ENCODE data around the gene UNC13A. TPM values are rescaled to one million over a fixed set of nuclear protein-coding genes. Genes with fewer than 3 reads are reported as not detected.

UNC13A gene
- total and polyA plus RNA-seq, 2 donors (not counting 3 experiments of a cell fraction or from before 2014, with no cell fraction given): 0.04 to 0.09 TPM

- FAIRE-seq: no peak
- H2AFZ ChIP-seq (ENCODE audit: low read depth, low read length): no peak overlapping the region
- ChIA-PET POLR2A (no interaction called here), CTCF (no interaction called here)
- no peaks in the 10 kb centered on the region for H3K4me1 ChIP-seq (ENCODE audit: control insufficient read depth, extremely low read depth, insufficient read depth, low read length)
- H3K79me2 ChIP-seq (ENCODE audit: control insufficient read depth, insufficient read depth, low read length): no peaks in the 10 kb centered on the region
- intact Hi-C loops (cut with micrococcal nuclease) (no loop called here), dilution Hi-C loops (cut with MboI; ENCODE audit: extremely low pct_ligation_motif_present, low sequenced_read_pairs) (no loop called here)
- H3K27ac ChIP-seq (ENCODE audit: insufficient read depth, low read depth, low read length): no peak overlapping the region
- no peaks in the 10 kb centered on the region for H3K36me3 ChIP-seq (ENCODE audit: control insufficient read depth in 2 of 2, extremely low read depth in 1 of 2, insufficient read depth in 2 of 2, low read length in 2 of 2)
- H3K4me3 ChIP-seq (replicated peaks in 1 of 3; ENCODE audit: insufficient read depth in 1 of 3, low read depth in 1 of 3, low read length in 3 of 3): no peak overlapping the region
- TF ChIP-seq POLR2AphosphoS5 (IDR thresholded peaks at IDR 0.05; ENCODE audit: insufficient read depth, low read depth, low read length): no peak
- TF ChIP-seq POLR2A (IDR thresholded peaks at IDR 0.05; ENCODE audit: low read depth, low read length): no peak
- no peak for TF ChIP-seq JUN (IDR thresholded peaks at IDR 0.05; ENCODE audit: borderline replicate concordance, insufficient read depth, insufficient read length, low read depth)
- no peak for TF ChIP-seq FOS (IDR thresholded peaks at IDR 0.05; ENCODE audit: borderline replicate concordance, insufficient read depth, low read length)
- no peak for TF ChIP-seq EZH2 (IDR thresholded peaks at IDR 0.05; ENCODE audit: borderline replicate concordance, low read depth, low read length, severe bottlenecking)
- no peak for TF ChIP-seq GATA2 (IDR thresholded peaks at IDR 0.05; ENCODE audit: insufficient read depth, insufficient read length, low read depth, low read length)
- TF ChIP-seq MYC (IDR thresholded peaks at IDR 0.05; ENCODE audit: low read depth, low read length): no peak
- TF ChIP-seq CTCF (IDR thresholded peaks at IDR 0.05; ENCODE audit: extremely low read depth in 1 of 2, insufficient read depth in 1 of 2, low read depth in 1 of 2, low read length in 2 of 2): no peak
- TF ChIP-seq, protein P1, sequence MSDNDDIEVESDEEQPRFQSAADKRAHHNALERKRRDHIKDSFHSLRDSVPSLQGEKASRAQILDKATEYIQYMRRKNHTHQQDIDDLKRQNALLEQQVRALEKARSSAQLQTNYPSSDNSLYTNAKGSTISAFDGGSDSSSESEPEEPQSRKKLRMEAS (IDR thresholded peaks at IDR 0.05; ENCODE audit: insufficient read depth, insufficient read length): no peak
- H3K9me3 ChIP-seq (replicated peaks; ENCODE audit: control insufficient read depth, insufficient read depth, low read length): no peaks in the 10 kb centered on the region
- no peaks in the 10 kb centered on the region for H4K20me1 ChIP-seq (replicated peaks; ENCODE audit: control insufficient read depth, extremely low read depth, insufficient read depth, low read length)
- H3K27me3 ChIP-seq (ENCODE audit: control insufficient read depth in 2 of 2, insufficient read depth in 2 of 2, low read length in 2 of 2): no peaks in the 10 kb centered on the region
- no TSS peak for BruUV-seq (replicated peaks)
- DNase-seq (ENCODE audit: low read depth, low spot score): no peak
- no peaks in the 10 kb centered on the region for H3K9me1 ChIP-seq (replicated peaks; ENCODE audit: control insufficient read depth, extremely low read depth, insufficient read depth, low read length)
- H3K4me2 ChIP-seq (ENCODE audit: insufficient read depth, low read length): no peak overlapping the region
- H3K9ac ChIP-seq (replicated peaks; ENCODE audit: extremely low read depth, insufficient read depth, low read length): no peak overlapping the region
These were observed 58.4 kb downstream of the UNC13A start for GRCh38 chr19:17629760-17630159.

All from endothelial cell of umbilical vein (primary cell).